A549 (cell line): ENCODE results near the gene LCP1.

Experiments used
- EHMT2 ChIP-seq: fragments of 200-600 bp; sonication (generic); IDR thresholded peaks from 2 replicates; pipeline ENCODE4 v1.6.1; 2016; ENCODE audit warnings: antibody characterized with exemption, low read depth, mild to moderate bottlenecking, moderate library complexity
- FOSB ChIP-seq: fragments of 250-450 bp; sonication (Bioruptor Pico); IDR thresholded peaks from 2 replicates; pipeline ENCODE4 v1.5.0; 2020; ENCODE audit warnings: mild to moderate bottlenecking, moderate library complexity
- POLR2A ChIP-seq: IDR thresholded peaks from 2 replicates; pipeline ENCODE4 v1.6.1; 2012; ENCODE audit warnings: mild to moderate bottlenecking, low read length

GRCh38 chr13:46197299-46198048, 15.5 kb upstream of the LCP1 start:
- TF ChIP-seq EHMT2 (no peak), FOSB (CRISPR knock-in tag) (no peak), POLR2A (no peak)
